Measurements from ENCODE around the gene NR2E3.

NR2E3 gene

DNA sequence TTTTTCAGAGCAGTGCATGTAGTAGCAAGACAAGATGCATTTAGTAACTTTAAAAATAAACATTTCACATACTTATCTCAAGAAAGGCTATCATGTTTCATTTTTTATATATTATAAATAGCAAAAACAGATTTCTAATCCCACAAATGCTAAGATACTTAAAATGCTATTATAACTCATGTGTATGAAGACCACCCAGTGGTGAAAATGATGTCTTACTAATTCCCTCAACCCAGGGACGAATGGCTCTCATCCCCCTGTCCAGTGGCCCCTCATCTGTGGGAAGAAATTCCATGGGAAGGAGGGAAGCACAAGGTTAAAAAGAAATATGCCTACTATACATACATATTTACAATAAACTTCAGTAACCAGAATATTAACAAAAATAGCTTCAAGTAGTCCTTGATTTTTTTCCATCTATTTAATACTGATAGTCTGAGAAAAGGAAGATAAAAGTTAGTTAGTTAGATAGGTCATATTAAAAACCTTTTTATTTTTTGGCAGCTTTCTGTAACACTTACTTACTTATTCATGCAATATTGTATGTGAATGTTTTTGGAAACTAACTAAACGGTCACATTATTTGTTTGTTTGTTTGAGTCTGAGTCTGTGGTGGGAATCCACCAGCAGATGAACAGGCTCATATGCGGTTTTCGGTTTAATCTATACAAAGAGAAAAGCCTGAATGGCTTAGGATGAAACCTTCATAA is 14.8 kb downstream of the NR2E3 start:
- no peak overlapping the region for H2BK15ac ChIP-seq (ENCODE audit: low read depth, poor library complexity, severe bottlenecking)
- H3K18ac ChIP-seq (ENCODE audit: low read depth in 1 of 2, low read length in 2 of 2): no peak overlapping the region
- no peak overlapping the region for H3K4me3 ChIP-seq (ENCODE audit: insufficient read depth in 1 of 2, low read depth in 1 of 2, low read length in 2 of 2)
- no peak overlapping the region for H3K14ac ChIP-seq (ENCODE audit: low read length in 2 of 2)
- no peak overlapping the region for H3K27ac ChIP-seq (ENCODE audit: low read length, poor library complexity, severe bottlenecking)
- H3K36me3 ChIP-seq (ENCODE audit: control insufficient read depth in 1 of 2, insufficient read depth in 2 of 2, low read depth in 1 of 2, low read length in 2 of 2): peaks cover 23 to 95% of the 10 kb centered on the region in 2 experiments
- H2BK5ac ChIP-seq (ENCODE audit: low read depth, low read length, poor library complexity, severe bottlenecking): no peak overlapping the region
- no peak overlapping the region for H2BK120ac ChIP-seq (ENCODE audit: low read depth, low read length)
- no peak overlapping the region for H3K4me2 ChIP-seq (ENCODE audit: low read length, poor library complexity, severe bottlenecking)
- DNase-seq: no peak
- no peaks in the 10 kb centered on the region for H3K27me3 ChIP-seq (ENCODE audit: control insufficient read depth in 1 of 2, insufficient read depth in 1 of 2, low read length in 2 of 2)
- no peak overlapping the region for H2AK5ac ChIP-seq (ENCODE audit: low read length, severe bottlenecking)
- 95% methylated on average over 3 of the region's 4 CpGs for WGBS
- H4K91ac ChIP-seq (ENCODE audit: low read length): no peak overlapping the region
- H3K9me3 ChIP-seq (ENCODE audit: control insufficient read depth, low read length): peaks cover 93% of the 10 kb centered on the region
- H3K23ac ChIP-seq (ENCODE audit: low read length in 2 of 2): no peak overlapping the region
- H4K8ac ChIP-seq (ENCODE audit: low read length): no peak overlapping the region
- H2BK12ac ChIP-seq (ENCODE audit: low read length in 2 of 2): no peak overlapping the region
- H3K4ac ChIP-seq (ENCODE audit: low read depth in 1 of 2, low read length in 2 of 2): no peak overlapping the region
- H3K4me1 ChIP-seq (ENCODE audit: control insufficient read depth, insufficient read depth, low read depth, low read length): no peaks in the 10 kb centered on the region
- H3K79me1 ChIP-seq (replicated peaks; ENCODE audit: low read length, poor library complexity, severe bottlenecking): peaks cover 1% of the 10 kb centered on the region
- no peak overlapping the region for H3K9ac ChIP-seq (ENCODE audit: low read length)
- no peak overlapping the region for H2AFZ ChIP-seq (ENCODE audit: low read depth, low read length)

DNA sequence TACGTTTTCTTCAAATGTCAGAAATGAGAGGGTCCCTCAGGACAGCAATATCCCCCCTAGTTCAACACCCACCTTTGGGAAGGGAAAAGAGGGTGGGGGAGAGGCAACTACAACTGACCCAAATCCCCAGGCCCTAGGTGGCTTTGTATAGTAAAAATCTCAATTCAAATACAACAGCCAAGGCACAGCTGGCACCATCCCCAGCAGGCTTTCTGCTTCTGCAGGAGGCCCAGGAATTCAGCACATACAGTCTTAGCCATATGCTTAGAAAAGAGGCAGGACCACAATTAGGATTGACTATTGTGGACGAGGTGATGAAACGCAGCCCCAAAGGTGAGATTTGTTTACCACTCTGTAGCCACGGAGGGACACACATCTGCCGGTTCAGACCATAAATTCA is 15.8 kb downstream of the NR2E3 start:
- WGBS: 89% methylated on average over 4 of the region's 5 CpGs
- DNase-seq: no peak
- no peak overlapping the region for H2BK120ac ChIP-seq (ENCODE audit: low read depth, low read length)
- H2BK5ac ChIP-seq (ENCODE audit: low read depth, low read length, poor library complexity, severe bottlenecking): no peak overlapping the region
- peaks cover 1% of the 10 kb centered on the region for H3K79me1 ChIP-seq (replicated peaks; ENCODE audit: low read length, poor library complexity, severe bottlenecking)
- no peak overlapping the region for H2BK12ac ChIP-seq (ENCODE audit: low read length in 2 of 2)
- no peak overlapping the region for H4K91ac ChIP-seq (ENCODE audit: low read length)
- H3K4me2 ChIP-seq (ENCODE audit: low read length, poor library complexity, severe bottlenecking): no peak overlapping the region
- no peak overlapping the region for H2AFZ ChIP-seq (ENCODE audit: low read depth, low read length)
- H3K36me3 ChIP-seq (ENCODE audit: control insufficient read depth in 1 of 2, insufficient read depth in 2 of 2, low read depth in 1 of 2, low read length in 2 of 2): peaks cover 23 to 97% of the 10 kb centered on the region in 2 experiments
- H3K14ac ChIP-seq (ENCODE audit: low read length in 2 of 2): no peak overlapping the region
- no peak overlapping the region for H4K8ac ChIP-seq (ENCODE audit: low read length)
- peaks cover 84% of the 10 kb centered on the region for H3K9me3 ChIP-seq (ENCODE audit: control insufficient read depth, low read length)
- no peak overlapping the region for H3K9ac ChIP-seq (ENCODE audit: low read length)
- H2AK5ac ChIP-seq (ENCODE audit: low read length, severe bottlenecking): no peak overlapping the region
- no peak overlapping the region for H3K18ac ChIP-seq (ENCODE audit: low read depth in 1 of 2, low read length in 2 of 2)
- H3K4me3 ChIP-seq (ENCODE audit: insufficient read depth in 1 of 2, low read depth in 1 of 2, low read length in 2 of 2): no peak overlapping the region
- H2BK15ac ChIP-seq (ENCODE audit: low read depth, poor library complexity, severe bottlenecking): no peak overlapping the region
- no peaks in the 10 kb centered on the region for H3K27me3 ChIP-seq (ENCODE audit: control insufficient read depth in 1 of 2, insufficient read depth in 1 of 2, low read length in 2 of 2)
- H3K27ac ChIP-seq (ENCODE audit: low read length, poor library complexity, severe bottlenecking): no peak overlapping the region
- no peak overlapping the region for H3K23ac ChIP-seq (ENCODE audit: low read length in 2 of 2)
- H3K4ac ChIP-seq (ENCODE audit: low read depth in 1 of 2, low read length in 2 of 2): no peak overlapping the region
- no peaks in the 10 kb centered on the region for H3K4me1 ChIP-seq (ENCODE audit: control insufficient read depth, insufficient read depth, low read depth, low read length)

- Histone ChIP-seq H3K4ac (ENCODE audit: low read depth in 1 of 2, low read length in 2 of 2) (no peak overlapping the region), H3K27me3 (ENCODE audit: control insufficient read depth in 1 of 2, insufficient read depth in 1 of 2, low read length in 2 of 2) (no peaks in the 10 kb centered on the region), H4K91ac (ENCODE audit: low read length) (no peak overlapping the region), H3K27ac (ENCODE audit: low read length, poor library complexity, severe bottlenecking) (no peak overlapping the region), H2AK5ac (ENCODE audit: low read length, severe bottlenecking) (no peak overlapping the region), H3K23ac (ENCODE audit: low read length in 2 of 2) (no peak overlapping the region), H3K4me1 (ENCODE audit: control insufficient read depth, insufficient read depth, low read depth, low read length) (no peaks in the 10 kb centered on the region), H3K18ac (ENCODE audit: low read depth in 1 of 2, low read length in 2 of 2) (no peak overlapping the region), H2BK120ac (ENCODE audit: low read depth, low read length) (no peak overlapping the region), H4K8ac (ENCODE audit: low read length) (no peak overlapping the region), H3K9ac (ENCODE audit: low read length) (no peak overlapping the region), H3K4me3 (ENCODE audit: insufficient read depth in 1 of 2, low read depth in 1 of 2, low read length in 2 of 2) (no peak overlapping the region), H3K4me2 (ENCODE audit: low read length, poor library complexity, severe bottlenecking) (no peak overlapping the region), H2AFZ (ENCODE audit: low read depth, low read length) (no peak overlapping the region), H2BK5ac (ENCODE audit: low read depth, low read length, poor library complexity, severe bottlenecking) (no peak overlapping the region), H3K9me3 (ENCODE audit: control insufficient read depth, low read length) (peaks cover 37% of the 10 kb centered on the region), H2BK15ac (ENCODE audit: low read depth, poor library complexity, severe bottlenecking) (no peak overlapping the region), H3K14ac (ENCODE audit: low read length in 2 of 2) (no peak overlapping the region), H3K36me3 (ENCODE audit: control insufficient read depth in 1 of 2, insufficient read depth in 2 of 2, low read depth in 1 of 2, low read length in 2 of 2) (peaks cover 18 to 55% of the 10 kb centered on the region in 2 experiments), H3K79me1 (replicated peaks; ENCODE audit: low read length, poor library complexity, severe bottlenecking) (peaks cover 1% of the 10 kb centered on the region), H2BK12ac (ENCODE audit: low read length in 2 of 2) (no peak overlapping the region)
- WGBS: no CpG with 5 or more reads among the region's 2 CpGs
- DNase-seq: no peak
Observed at GRCh38 chr15:71830981-71831380, 20.6 kb downstream of the NR2E3 start.

GRCh38 chr15:71841563-71841962 is 31.2 kb downstream of the NR2E3 start:
- Histone ChIP-seq H3K14ac (ENCODE audit: low read length in 2 of 2) (no peak overlapping the region), H3K4me3 (ENCODE audit: insufficient read depth in 1 of 2, low read depth in 1 of 2, low read length in 2 of 2) (no peak overlapping the region), H3K9me3 (ENCODE audit: control insufficient read depth, low read length) (no peaks in the 10 kb centered on the region), H3K36me3 (ENCODE audit: control insufficient read depth in 1 of 2, insufficient read depth in 2 of 2, low read depth in 1 of 2, low read length in 2 of 2) (peaks cover 8 to 63% of the 10 kb centered on the region in 2 experiments), H3K18ac (ENCODE audit: low read depth in 1 of 2, low read length in 2 of 2) (no peak overlapping the region), H3K9ac (ENCODE audit: low read length) (no peak overlapping the region), H2BK5ac (ENCODE audit: low read depth, low read length, poor library complexity, severe bottlenecking) (no peak overlapping the region), H3K27ac (ENCODE audit: low read length, poor library complexity, severe bottlenecking) (no peak overlapping the region), H3K23ac (ENCODE audit: low read length in 2 of 2) (no peak overlapping the region), H2BK15ac (ENCODE audit: low read depth, poor library complexity, severe bottlenecking) (no peak overlapping the region), H4K91ac (ENCODE audit: low read length) (no peak overlapping the region), H3K4me1 (ENCODE audit: control insufficient read depth, insufficient read depth, low read depth, low read length) (no peaks in the 10 kb centered on the region), H2AFZ (ENCODE audit: low read depth, low read length) (no peak overlapping the region), H2BK120ac (ENCODE audit: low read depth, low read length) (no peak overlapping the region), H2AK5ac (ENCODE audit: low read length, severe bottlenecking) (no peak overlapping the region), H3K27me3 (ENCODE audit: control insufficient read depth in 1 of 2, insufficient read depth in 1 of 2, low read length in 2 of 2) (no peaks in the 10 kb centered on the region), H3K4ac (ENCODE audit: low read depth in 1 of 2, low read length in 2 of 2) (no peak overlapping the region), H2BK12ac (ENCODE audit: low read length in 2 of 2) (no peak overlapping the region), H3K79me1 (replicated peaks; ENCODE audit: low read length, poor library complexity, severe bottlenecking) (no peaks in the 10 kb centered on the region), H4K8ac (ENCODE audit: low read length) (no peak overlapping the region), H3K4me2 (ENCODE audit: low read length, poor library complexity, severe bottlenecking) (no peak overlapping the region)
- DNase-seq: no peak
- 96% methylated on average over 2 of the region's 3 CpGs for WGBS
